Measurements from ENCODE around the gene COLEC12.

Gene COLEC12

DNA sequence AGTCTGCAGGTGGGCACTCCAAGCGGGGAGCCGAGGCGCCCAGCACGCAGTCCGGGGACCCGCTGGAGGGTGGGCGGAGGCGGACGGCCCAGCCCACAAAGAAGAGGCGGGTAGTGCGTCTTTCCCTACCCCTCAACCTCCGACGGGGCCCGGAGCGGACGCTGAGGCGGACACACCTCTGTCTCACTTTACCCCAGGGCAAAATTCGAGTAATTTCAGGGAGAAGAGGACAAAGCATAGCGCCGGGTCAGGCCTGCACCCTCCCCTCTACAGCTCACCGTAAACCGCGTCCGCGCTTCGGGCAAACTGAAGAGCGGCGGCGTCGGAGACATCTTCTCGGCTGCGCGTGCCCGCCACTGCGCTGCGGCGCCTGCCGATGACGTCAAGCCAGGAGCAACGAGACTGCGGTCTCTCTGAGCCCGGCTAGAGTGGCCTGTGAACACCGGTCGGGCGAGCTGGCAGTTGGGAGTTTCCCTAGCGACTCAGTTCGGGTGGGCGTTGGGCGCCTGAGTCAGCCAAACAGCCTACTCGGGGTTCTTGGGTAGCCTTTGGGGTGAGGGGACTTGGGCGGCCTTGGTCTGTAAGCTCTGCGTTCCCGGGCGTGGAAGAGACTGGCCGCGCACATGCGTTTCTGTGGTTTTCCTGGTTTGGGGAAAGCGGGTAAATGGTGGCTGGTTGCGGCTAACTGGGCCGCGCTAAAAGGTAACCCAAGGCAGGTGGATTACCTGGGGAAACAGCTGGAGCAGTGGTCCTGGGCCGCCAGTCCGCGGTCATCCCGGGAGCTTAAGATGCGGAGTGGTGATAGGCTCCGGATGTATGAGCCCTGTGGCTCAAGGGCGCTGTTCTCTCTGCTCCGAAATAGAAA, 232.6 kb downstream of the COLEC12 start, which contains the start of gene THOC1:
TSS of gene THOC1 (minus strand) at position 360 of the 865 bp plus-strand sequence. CDS start at position 332, 28 bp downstream.
- no peaks in the 10 kb centered on the region for H3K27me3 Mint-ChIP-seq
- DNase-seq = peak; percentile 97
- no peaks in the 10 kb centered on the region for H3K9me3 Mint-ChIP-seq
- H3K36me3 Mint-ChIP-seq (ENCODE audit: low read depth) = peaks cover 54% of the 10 kb centered on the region
- peaks cover 40% of the 10 kb centered on the region for H3K4me1 Mint-ChIP-seq (ENCODE audit: low read depth)
- H3K27ac Mint-ChIP-seq = peak within 1 kb of the TSS; percentile 97
- peak within 1 kb of the TSS; percentile 91 for H3K4me3 Mint-ChIP-seq

DNA sequence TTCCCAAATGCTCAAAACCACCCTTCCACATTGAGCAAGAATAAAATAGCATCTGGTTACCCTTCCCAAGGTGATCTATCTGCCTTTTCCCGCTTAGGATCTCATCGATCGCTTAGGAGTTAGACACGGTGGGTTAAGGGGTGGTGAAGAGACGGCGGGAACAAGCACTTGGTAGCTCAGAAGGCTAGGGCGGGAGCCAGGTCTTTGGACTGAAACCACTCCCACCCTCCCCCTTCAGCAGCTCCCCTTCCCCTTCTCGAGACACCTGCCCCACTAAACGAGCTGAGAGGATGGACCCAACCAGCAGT, 233.2 kb downstream of the COLEC12 start:
- no peak for DNase-seq
- Mint-ChIP-seq H3K4me1 (ENCODE audit: low read depth) (peaks cover 40% of the 10 kb centered on the region), H3K27ac (peak overlapping the region; percentile 97)

More for the DNA sequence above, 233.2 kb downstream of the COLEC12 start:
- H3K36me3 Mint-ChIP-seq (ENCODE audit: low read depth) = peaks cover 60% of the 10 kb centered on the region
- peak overlapping the region; percentile 91 for H3K4me3 Mint-ChIP-seq
- no peaks in the 10 kb centered on the region for H3K9me3 Mint-ChIP-seq
- H3K27me3 Mint-ChIP-seq = no peaks in the 10 kb centered on the region
